ENCODE measurements around the gene HPS1.

- TF ChIP-seq POLR2A (IDR thresholded peaks at IDR 0.05), result no peak
- no peak for TF ChIP-seq CTCF (IDR thresholded peaks at IDR 0.05)
Observed at GRCh38 chr10:98391065-98391464, 55.7 kb downstream of the HPS1 start.

All from heart left ventricle (tissue), 13 donors.